Endothelial cell of umbilical vein (primary cell): Measurements from ENCODE around the gene LPAR1. TPM values are rescaled to one million over a fixed set of nuclear protein-coding genes. Genes with fewer than 3 reads are reported as not detected.

Experiments
- BruUV-seq: library from RNA; stranded (reverse); fragments of 400-500 nt; replicated peaks from 2 replicates; lab custom pipeline; 2021; lab: Mats Ljungman, UMichigan
- CTCF ChIA-PET: fragments of 300-600, 350-600 bp; sonication (Branson Sonifier 250); formaldehyde crosslinking; loops from one replicate; lab custom pipeline; 2021; ENCODE audit warnings: antibody characterized with exemption, inconsistent platforms; lab: Charles Lee
- POLR2A ChIA-PET: fragments of 300-600, 350-600 bp; sonication (Branson Sonifier 250); formaldehyde crosslinking; loops from one replicate; lab custom pipeline; 2021; ENCODE audit warnings: antibody characterized with exemption, inconsistent platforms; lab: Charles Lee
- DNase-seq: peaks from one replicate; pipeline ENCODE4 v3.0.0-alpha.2; 2011; ENCODE audit warnings: low read depth, low spot score
- FAIRE-seq: peaks from 2 replicates; lab custom pipeline; 2011; peaks lifted over from hg19 to GRCh38; lab: Jason Lieb, UNC
- H2AFZ ChIP-seq: 2 replicates; pipeline ENCODE4 v1.6.0; 2012; ENCODE audit warnings: low read depth, low read length, control low read depth, inconsistent platforms
- H3K27ac ChIP-seq: 2 replicates; pipeline ENCODE4 v1.5.1; 2011; ENCODE audit warnings: low read depth, mild to moderate bottlenecking, control low read depth, low read length, moderate library complexity; ENCODE audit not compliant: insufficient read depth
- H3K27me3 ChIP-seq, 2 experiments: 2 replicates each; pipeline versions ENCODE4 v1.6.0 to v1.6.1; 2011; ENCODE audit warnings: low read length in 2 of 2, mixed read lengths in 1 of 2; ENCODE audit not compliant: control insufficient read depth in 2 of 2, insufficient read depth in 2 of 2
- H3K36me3 ChIP-seq, 2 experiments: 2 replicates in 1 of 2; 3 replicates in 1 of 2; pipeline ENCODE4 v1.5.1; 2011; ENCODE audit warnings: low read length in 2 of 2, mild to moderate bottlenecking in 1 of 2, moderate library complexity in 1 of 2; ENCODE audit not compliant: control insufficient read depth in 2 of 2, insufficient read depth in 2 of 2; ENCODE audit errors: extremely low read depth in 1 of 2
- H3K4me1 ChIP-seq: 3 replicates; pipeline ENCODE4 v1.5.1; 2011; ENCODE audit warnings: mild to moderate bottlenecking, low read length; ENCODE audit not compliant: control insufficient read depth, insufficient read depth; ENCODE audit errors: extremely low read depth
- H3K4me2 ChIP-seq: 2 replicates; pipeline ENCODE4 v1.6.1; 2011; ENCODE audit warnings: low read length, control low read depth, mixed read lengths; ENCODE audit not compliant: insufficient read depth
- H3K4me3 ChIP-seq, 3 experiments: fragments of 200-600 bp in 1 of 3; sonication (generic), shearing (Covaris generic) in 1 of 3; replicated peaks in 1 of 3; 2 replicates each; pipeline ENCODE4 v1.5.1; 2011 to 2016; ENCODE audit warnings: control low read depth in 3 of 3, low read length in 3 of 3, mild to moderate bottlenecking in 2 of 3, inconsistent platforms in 1 of 3, low read depth in 1 of 3, moderate library complexity in 1 of 3; ENCODE audit not compliant: insufficient read depth in 1 of 3
- H3K79me2 ChIP-seq: 2 replicates; pipeline ENCODE4 v1.6.0; 2012; ENCODE audit warnings: low read length, inconsistent platforms; ENCODE audit not compliant: control insufficient read depth, insufficient read depth
- H3K9ac ChIP-seq: replicated peaks from 2 replicates; pipeline ENCODE3; 2011; ENCODE audit warnings: low read length, control low read depth; ENCODE audit not compliant: insufficient read depth; ENCODE audit errors: extremely low read depth
- H3K9me1 ChIP-seq: replicated peaks from 3 replicates; pipeline ENCODE4 v1.6.0; 2011; ENCODE audit warnings: mild to moderate bottlenecking, low read length; ENCODE audit not compliant: control insufficient read depth, insufficient read depth; ENCODE audit errors: extremely low read depth
- H3K9me3 ChIP-seq: replicated peaks from 2 replicates; pipeline ENCODE4 v1.5.1; 2012; ENCODE audit warnings: low read length, inconsistent platforms; ENCODE audit not compliant: control insufficient read depth, insufficient read depth
- H4K20me1 ChIP-seq: replicated peaks from 2 replicates; pipeline ENCODE3; 2011; ENCODE audit warnings: mild to moderate bottlenecking, low read length; ENCODE audit not compliant: control insufficient read depth, insufficient read depth; ENCODE audit errors: extremely low read depth
- EZH2 ChIP-seq: IDR thresholded peaks from 2 replicates; pipeline ENCODE4 v1.6.1; 2012; ENCODE audit warnings: borderline replicate concordance, low read depth, mild to moderate bottlenecking, moderate library complexity, low read length, inconsistent platforms; ENCODE audit not compliant: severe bottlenecking
- FOS ChIP-seq: IDR thresholded peaks from 2 replicates; pipeline ENCODE4 v1.6.1; 2011; ENCODE audit warnings: mild to moderate bottlenecking, low read length, moderate library complexity, borderline replicate concordance; ENCODE audit not compliant: insufficient read depth
- GATA2 ChIP-seq: IDR thresholded peaks from 2 replicates; pipeline ENCODE4 v1.7.0; 2011; ENCODE audit warnings: low read depth, mild to moderate bottlenecking, moderate library complexity, mixed read lengths, low read length; ENCODE audit not compliant: insufficient read length, insufficient read depth
- JUN ChIP-seq: IDR thresholded peaks from 2 replicates; pipeline ENCODE4 v1.6.1; 2011; ENCODE audit warnings: borderline replicate concordance, low read depth; ENCODE audit not compliant: insufficient read length, insufficient read depth
- MYC ChIP-seq: IDR thresholded peaks from one replicate; pipeline ENCODE4 v1.6.1; 2011; ENCODE audit warnings: mild to moderate bottlenecking, low read depth, low read length
- POLR2A ChIP-seq: IDR thresholded peaks from 2 replicates; pipeline ENCODE4 v1.6.1; 2012; ENCODE audit warnings: low read depth, mild to moderate bottlenecking, control low read depth, low read length
- POLR2AphosphoS5 ChIP-seq: IDR thresholded peaks from 2 replicates; pipeline ENCODE4 v1.6.1; 2012; ENCODE audit warnings: low read depth, mild to moderate bottlenecking, control low read depth, low read length, moderate library complexity; ENCODE audit not compliant: insufficient read depth
- dilution Hi-C: fragments of 300-500 bp; cut with MboI; formaldehyde crosslinking; loops from one replicate; pipeline ENCODE4 v1.15.0; 2019; ENCODE audit warnings: low sequenced_read_pairs; ENCODE audit not compliant: extremely low pct_ligation_motif_present
- intact Hi-C: fragments of 100-400 bp; cut with micrococcal nuclease; formaldehyde crosslinking; loops from one replicate; pipeline ENCODE4 v1.10.0; 2022
- polyA plus RNA-seq, 4 experiments: library from polyadenylated mRNA; depleted of rRNA in 3 of 4; stranded (reverse) in 3 of 4; unstranded in 1 of 4; fragments of >200 nt; gene quantifications; 2 replicates each; pipeline versions ENCODE4 v1.2.1 to v1.2.3, GENCODE V29; 2011 to 2012; ENCODE audit warnings: missing spikeins in 1 of 4
- total RNA-seq: library from RNA; stranded (reverse); gene quantifications from 2 replicates; pipeline ENCODE4 v1.2.3, GENCODE V29; 2021
- TF ChIP-seq, protein P1 (sequence below), 2 donors: IDR thresholded peaks; 1 replicate in 1 of 2; 2 replicates in 1 of 2; pipeline ENCODE4 v1.5.1; 2011; ENCODE audit warnings: low read length in 2 of 2, mild to moderate bottlenecking in 2 of 2, moderate library complexity in 2 of 2, control low read depth in 1 of 2, inconsistent platforms in 1 of 2, low read depth in 1 of 2; ENCODE audit not compliant: insufficient read depth in 1 of 2; ENCODE audit errors: extremely low read depth in 1 of 2
- TF ChIP-seq, protein P2 (sequence below): IDR thresholded peaks from 2 replicates; pipeline ENCODE4 v1.6.1; 2011; ENCODE audit not compliant: insufficient read depth, insufficient read length

The LPAR1 gene
- total and polyA plus RNA-seq, 2 donors (not counting 3 experiments of a cell fraction or from before 2014, with no cell fraction given) = 0.88 to 3.0 TPM

DNA sequence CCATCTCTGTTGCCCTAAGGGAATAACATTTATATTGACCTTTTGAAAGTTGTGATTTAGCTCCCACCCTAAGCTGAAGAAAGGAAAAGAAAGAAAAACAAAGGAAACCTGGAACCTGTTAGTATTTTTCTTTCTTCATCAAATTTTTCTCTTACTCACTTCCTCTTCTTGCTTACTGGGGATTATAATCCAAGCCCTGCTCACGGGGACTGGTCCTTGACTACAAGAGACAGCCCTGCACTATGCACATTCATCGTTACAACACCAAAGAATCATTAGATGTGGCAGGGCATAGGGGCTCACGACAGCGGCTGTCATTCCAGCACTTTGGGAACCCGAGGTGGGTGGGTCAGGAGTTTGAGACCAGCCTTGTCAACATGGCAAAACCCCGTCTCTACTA is 37.8 kb upstream of the LPAR1 start:
- POLR2A ChIA-PET = no interaction called here
- H3K9ac ChIP-seq = no peak overlapping the region

More for the DNA sequence above, 37.8 kb upstream of the LPAR1 start:
- intact Hi-C loops = no loop called here
- no peak overlapping the region for H3K27ac ChIP-seq
- no peaks in the 10 kb centered on the region for H4K20me1 ChIP-seq
- CTCF ChIA-PET = no interaction called here
- dilution Hi-C loops = no loop called here
- no peaks in the 10 kb centered on the region for H3K27me3 ChIP-seq
- no peaks in the 10 kb centered on the region for H3K9me3 ChIP-seq
- no peak overlapping the region for H3K4me2 ChIP-seq
- no peak overlapping the region for H3K4me3 ChIP-seq
- no peak overlapping the region for H2AFZ ChIP-seq
- no peaks in the 10 kb centered on the region for H3K36me3 ChIP-seq
- no peak for DNase-seq
- TF ChIP-seq MYC (no peak), EZH2 (no peak), JUN (no peak), GATA2 (no peak), FOS (no peak), POLR2A (no peak), POLR2AphosphoS5 (no peak)
- TF ChIP-seq, protein P1, sequence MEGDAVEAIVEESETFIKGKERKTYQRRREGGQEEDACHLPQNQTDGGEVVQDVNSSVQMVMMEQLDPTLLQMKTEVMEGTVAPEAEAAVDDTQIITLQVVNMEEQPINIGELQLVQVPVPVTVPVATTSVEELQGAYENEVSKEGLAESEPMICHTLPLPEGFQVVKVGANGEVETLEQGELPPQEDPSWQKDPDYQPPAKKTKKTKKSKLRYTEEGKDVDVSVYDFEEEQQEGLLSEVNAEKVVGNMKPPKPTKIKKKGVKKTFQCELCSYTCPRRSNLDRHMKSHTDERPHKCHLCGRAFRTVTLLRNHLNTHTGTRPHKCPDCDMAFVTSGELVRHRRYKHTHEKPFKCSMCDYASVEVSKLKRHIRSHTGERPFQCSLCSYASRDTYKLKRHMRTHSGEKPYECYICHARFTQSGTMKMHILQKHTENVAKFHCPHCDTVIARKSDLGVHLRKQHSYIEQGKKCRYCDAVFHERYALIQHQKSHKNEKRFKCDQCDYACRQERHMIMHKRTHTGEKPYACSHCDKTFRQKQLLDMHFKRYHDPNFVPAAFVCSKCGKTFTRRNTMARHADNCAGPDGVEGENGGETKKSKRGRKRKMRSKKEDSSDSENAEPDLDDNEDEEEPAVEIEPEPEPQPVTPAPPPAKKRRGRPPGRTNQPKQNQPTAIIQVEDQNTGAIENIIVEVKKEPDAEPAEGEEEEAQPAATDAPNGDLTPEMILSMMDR (IDR thresholded peaks at IDR 0.05; ENCODE audit: extremely low read depth in 1 of 2, insufficient read depth in 1 of 2, low read depth in 1 of 2, low read length in 2 of 2) = no peak
- TF ChIP-seq, protein P2, sequence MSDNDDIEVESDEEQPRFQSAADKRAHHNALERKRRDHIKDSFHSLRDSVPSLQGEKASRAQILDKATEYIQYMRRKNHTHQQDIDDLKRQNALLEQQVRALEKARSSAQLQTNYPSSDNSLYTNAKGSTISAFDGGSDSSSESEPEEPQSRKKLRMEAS = no peak
- no peaks in the 10 kb centered on the region for H3K4me1 ChIP-seq
- FAIRE-seq = no peak
- no peaks in the 10 kb centered on the region for H3K79me2 ChIP-seq
- H3K9me1 ChIP-seq = no peaks in the 10 kb centered on the region
- BruUV-seq = no TSS peak
